ENCODE results near the gene RC3H1. TPM values are rescaled to one million over a fixed set of nuclear protein-coding genes. Genes with fewer than 3 reads are reported as not detected.

RC3H1 gene
- total and polyA plus RNA-seq, 9 of the 15 experiments (the other 6 are each of a cell fraction or from before 2014, with no cell fraction given), result 2.4 to 31.7 (median 12.4) TPM

GRCh38 chr1:173914366-173914871 lies 107.7 kb downstream of the RC3H1 start (continued):
- TF ChIP-seq, protein P1, sequence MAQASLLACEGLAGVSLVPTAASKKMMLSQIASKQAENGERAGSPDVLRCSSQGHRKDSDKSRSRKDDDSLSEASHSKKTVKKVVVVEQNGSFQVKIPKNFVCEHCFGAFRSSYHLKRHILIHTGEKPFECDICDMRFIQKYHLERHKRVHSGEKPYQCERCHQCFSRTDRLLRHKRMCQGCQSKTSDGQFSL (CRISPR knock-in tag; IDR thresholded peaks at IDR 0.05), result no peak
- TF ChIP-seq, protein P1 (tag; IDR thresholded peaks at IDR 0.05), result no peak
- TF ChIP-seq CHD1 (IDR thresholded peaks at IDR 0.05; ENCODE audit: low read length), result no peak
- no peak for TF ChIP-seq CREB3L1 (IDR thresholded peaks at IDR 0.05; ENCODE audit: borderline replicate concordance, low read depth)
- TF ChIP-seq XRCC5 (IDR thresholded peaks at IDR 0.05; ENCODE audit: low read depth, low read length), result 0 out of 2 replicates have a peak, but pooled peaks have one; percentile 59
- no peak for TF ChIP-seq ZBTB2 (IDR thresholded peaks at IDR 0.05)
- TF ChIP-seq, protein P2, sequence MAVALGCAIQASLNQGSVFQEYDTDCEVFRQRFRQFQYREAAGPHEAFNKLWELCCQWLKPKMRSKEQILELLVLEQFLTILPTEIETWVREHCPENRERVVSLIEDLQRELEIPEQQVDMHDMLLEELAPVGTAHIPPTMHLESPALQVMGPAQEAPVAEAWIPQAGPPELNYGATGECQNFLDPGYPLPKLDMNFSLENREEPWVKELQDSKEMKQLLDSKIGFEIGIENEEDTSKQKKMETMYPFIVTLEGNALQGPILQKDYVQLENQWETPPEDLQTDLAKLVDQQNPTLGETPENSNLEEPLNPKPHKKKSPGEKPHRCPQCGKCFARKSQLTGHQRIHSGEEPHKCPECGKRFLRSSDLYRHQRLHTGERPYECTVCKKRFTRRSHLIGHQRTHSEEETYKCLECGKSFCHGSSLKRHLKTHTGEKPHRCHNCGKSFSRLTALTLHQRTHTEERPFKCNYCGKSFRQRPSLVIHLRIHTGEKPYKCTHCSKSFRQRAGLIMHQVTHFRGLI (CRISPR knock-in tag; IDR thresholded peaks at IDR 0.05), result no peak
- TF ChIP-seq FOSL1 (tag; conservative IDR thresholded peaks at IDR 0.05), result no peak
- no peak for TF ChIP-seq CBX1 (IDR thresholded peaks at IDR 0.05; ENCODE audit: low read depth)
- no peak for TF ChIP-seq PTBP1 (IDR thresholded peaks at IDR 0.05; ENCODE audit: low read depth, low read length)
- no peak for TF ChIP-seq CBFB (CRISPR knock-in tag; IDR thresholded peaks at IDR 0.05)
- TF ChIP-seq PRPF4 (IDR thresholded peaks at IDR 0.05; ENCODE audit: insufficient read depth, low read depth, low read length, poor library complexity, severe bottlenecking), result no peak
- TF ChIP-seq FOXJ3 (CRISPR knock-in tag; IDR thresholded peaks at IDR 0.05), result no peak
- TF ChIP-seq SMC3 (conservative IDR thresholded peaks at IDR 0.05; ENCODE audit: insufficient read depth, low read depth, low read length), result peak; percentile 44
- TF ChIP-seq SMARCA4 (IDR thresholded peaks at IDR 0.05), result no peak
- no peak for TF ChIP-seq NFE2 (IDR thresholded peaks at IDR 0.05; ENCODE audit: low read depth)
- TF ChIP-seq ZNF316 (IDR thresholded peaks at IDR 0.05), result no peak
- TF ChIP-seq GTF2E2 (tag; IDR thresholded peaks at IDR 0.05), result no peak
- no peak for TF ChIP-seq POLR2G (IDR thresholded peaks at IDR 0.05; ENCODE audit: low read depth, low read length)
- no peak for TF ChIP-seq ETS1 (conservative IDR thresholded peaks at IDR 0.05; ENCODE audit: control insufficient read depth, low read depth, low read length)
- no peak for TF ChIP-seq BCOR (IDR thresholded peaks at IDR 0.05)
- 0 out of 2 replicates have a peak, but pooled peaks have one; percentile 15 for TF ChIP-seq EP300 (IDR thresholded peaks at IDR 0.05; ENCODE audit: low read length)
- no peak for TF ChIP-seq NCOA2 (IDR thresholded peaks at IDR 0.05; ENCODE audit: partially characterized antibody in 2 of 2)

Measured in K562 (cell line).